ENCODE results near the gene KDM7A.
"Not testable (repeated sequence)": the region's sequence is repeated elsewhere in the genome, so short reads cannot be mapped to it uniquely, and the experiment has no call there.

Gene KDM7A

GRCh38 chr7:140200061-140200989 is 23.5 kb upstream of the KDM7A start:
- DNase-seq: no peak

- DNase-seq: no peak
Measured at GRCh38 chr7:140197938-140198337, 21.2 kb upstream of the KDM7A start.

GRCh38 chr7:140197218-140197890 is 20.6 kb upstream of the KDM7A start:
- no peak for DNase-seq

- DNase-seq: no peak
Measured at GRCh38 chr7:140196361-140197217, 19.8 kb upstream of the KDM7A start.

GRCh38 chr7:140195859-140196258 is 19.1 kb upstream of the KDM7A start:
- no peak for DNase-seq

GRCh38 chr7:140192620-140193019 is 15.8 kb upstream of the KDM7A start:
- DNase-seq: no peak

- DNase-seq: no peak
Measured at GRCh38 chr7:140192176-140192575, 15.4 kb upstream of the KDM7A start.

- DNase-seq: no peak
Measured at GRCh38 chr7:140190588-140190987, 13.8 kb upstream of the KDM7A start.

- no peak for DNase-seq
Measured at GRCh38 chr7:140189917-140190316, 13.1 kb upstream of the KDM7A start.

GRCh38 chr7:140182917-140183316 is 6.1 kb upstream of the KDM7A start:
- no peak for DNase-seq

GRCh38 chr7:140179339-140179738 is 2.6 kb upstream of the KDM7A start:
- no peak for DNase-seq

- DNase-seq: no peak
Measured at GRCh38 chr7:140176122-140176701, 571 bp downstream of the KDM7A start.

GRCh38 chr7:140175221-140176121 is 1.3 kb downstream of the KDM7A start:
- peak; percentile 86 for DNase-seq

- DNase-seq: no peak
Measured at GRCh38 chr7:140174217-140174616, 2.6 kb downstream of the KDM7A start.

GRCh38 chr7:140170375-140170774 is 6.4 kb downstream of the KDM7A start:
- DNase-seq: no peak

GRCh38 chr7:140168816-140169215 is 8.0 kb downstream of the KDM7A start:
- no peak for DNase-seq

GRCh38 chr7:140165422-140165821 is 11.4 kb downstream of the KDM7A start:
- DNase-seq: no peak

GRCh38 chr7:140162081-140162480 is 14.7 kb downstream of the KDM7A start:
- not testable (repeated sequence) for DNase-seq

GRCh38 chr7:140161047-140161446 is 15.7 kb downstream of the KDM7A start:
- no peak for DNase-seq

GRCh38 chr7:140160308-140160707 is 16.5 kb downstream of the KDM7A start:
- DNase-seq: no peak

- no peak for DNase-seq
Measured at GRCh38 chr7:140159497-140159896, 17.3 kb downstream of the KDM7A start.
